ENCODE data around the gene RGS3.

Gene RGS3

GRCh38 chr9:113538701-113539430 is 75.3 kb downstream of the RGS3 start:
- no peak overlapping the region for H3K27ac ChIP-seq
- TF ChIP-seq CTCF (conservative IDR thresholded peaks at IDR 0.05), result no peak
- TF ChIP-seq ZFX (IDR thresholded peaks at IDR 0.05), result no peak

- H3K27ac ChIP-seq, result no peak overlapping the region
- TF ChIP-seq CTCF (conservative IDR thresholded peaks at IDR 0.05) (no peak), ZFX (IDR thresholded peaks at IDR 0.05) (no peak)
Observed at GRCh38 chr9:113540466-113540865, 76.9 kb downstream of the RGS3 start.

- TF ChIP-seq ZFX (IDR thresholded peaks at IDR 0.05) (no peak), CTCF (conservative IDR thresholded peaks at IDR 0.05) (no peak)
- H3K27ac ChIP-seq, result no peak overlapping the region
Observed at GRCh38 chr9:113541019-113541900, 77.7 kb downstream of the RGS3 start.

- no peak overlapping the region for H3K27ac ChIP-seq
- TF ChIP-seq ZFX (IDR thresholded peaks at IDR 0.05), result no peak
- no peak for TF ChIP-seq CTCF (conservative IDR thresholded peaks at IDR 0.05)
Observed at GRCh38 chr9:113542006-113542405, 78.5 kb downstream of the RGS3 start.

GRCh38 chr9:113542741-113543140 is 79.2 kb downstream of the RGS3 start:
- TF ChIP-seq ZFX (IDR thresholded peaks at IDR 0.05) (no peak), CTCF (conservative IDR thresholded peaks at IDR 0.05) (no peak)
- no peak overlapping the region for H3K27ac ChIP-seq

GRCh38 chr9:113543296-113543981 is 79.9 kb downstream of the RGS3 start:
- no peak overlapping the region for H3K27ac ChIP-seq
- TF ChIP-seq CTCF (conservative IDR thresholded peaks at IDR 0.05) (no peak), ZFX (IDR thresholded peaks at IDR 0.05) (no peak)

GRCh38 chr9:113543982-113544303 is 80.4 kb downstream of the RGS3 start:
- TF ChIP-seq ZFX (IDR thresholded peaks at IDR 0.05) (no peak), CTCF (conservative IDR thresholded peaks at IDR 0.05) (no peak)
- no peak overlapping the region for H3K27ac ChIP-seq
